Hippocampal formation (tissue), 2 donors: ENCODE data around the gene SCN1A.
"Not testable (repeated sequence)": the region's sequence is repeated elsewhere in the genome, so short reads cannot be mapped to it uniquely, and the experiment has no call there.

ENCODE experiments used
- DNase-seq, 2 donors: peaks; one replicate each; lab custom pipeline; 2025; lab: John Stamatoyannopoulos, UW

SCN1A gene

DNA sequence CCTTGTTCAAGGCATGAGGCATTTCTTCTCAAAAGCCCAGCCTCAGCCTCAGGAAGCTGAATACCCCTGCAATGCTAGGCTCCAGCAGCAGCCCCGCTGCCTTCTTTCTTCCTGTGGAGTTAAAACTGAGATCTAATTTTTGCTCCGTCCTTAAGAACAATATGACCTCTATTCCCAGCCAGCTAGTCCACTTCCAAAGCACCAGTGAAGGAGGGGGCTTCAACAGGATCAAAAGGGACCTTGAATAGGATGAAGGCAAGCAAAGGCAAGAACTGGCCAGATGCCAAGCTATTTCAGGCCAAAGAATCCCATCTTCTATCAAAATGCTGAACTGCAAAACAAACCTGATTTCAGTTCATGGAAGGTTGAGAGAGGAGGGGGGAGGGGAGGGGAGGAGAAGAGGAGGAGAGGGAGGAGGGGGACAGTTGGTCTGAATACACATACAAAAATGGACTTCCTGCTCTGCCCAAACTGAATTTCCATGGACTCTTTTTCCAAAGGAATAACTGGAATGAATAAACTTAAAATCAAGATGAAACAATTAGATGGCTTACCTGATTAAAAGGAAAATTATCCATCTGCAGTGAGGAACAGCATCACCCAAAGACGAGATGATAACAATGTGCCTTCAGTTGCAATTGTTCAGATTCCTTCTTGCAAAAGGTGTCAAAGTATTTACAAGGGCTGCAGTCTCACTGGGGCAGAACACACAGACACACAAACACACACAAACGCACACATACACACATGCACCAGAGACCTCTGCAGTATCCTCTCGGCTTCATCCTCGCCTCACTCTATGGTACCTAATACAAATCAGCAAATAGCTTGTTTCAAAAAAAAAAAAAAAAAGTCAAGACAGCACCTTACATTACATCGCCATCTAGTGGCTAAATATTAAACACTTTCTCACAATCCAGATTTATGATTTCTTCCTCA lies at the start of gene SCN1A:
TSS of gene SCN1A (minus strand) at position 804 of the 939 bp plus-strand sequence. CDS start 54,399 bp downstream, outside the sequence.
- DNase-seq: peak in 1 of 2 donors; percentile 64

- no peak for DNase-seq
Measured at GRCh38 chr2:166173263-166173662, 45.4 kb upstream of the SCN1A start.

GRCh38 chr2:166171216-166171615 lies 43.4 kb upstream of the SCN1A start:
- no peak for DNase-seq

DNA sequence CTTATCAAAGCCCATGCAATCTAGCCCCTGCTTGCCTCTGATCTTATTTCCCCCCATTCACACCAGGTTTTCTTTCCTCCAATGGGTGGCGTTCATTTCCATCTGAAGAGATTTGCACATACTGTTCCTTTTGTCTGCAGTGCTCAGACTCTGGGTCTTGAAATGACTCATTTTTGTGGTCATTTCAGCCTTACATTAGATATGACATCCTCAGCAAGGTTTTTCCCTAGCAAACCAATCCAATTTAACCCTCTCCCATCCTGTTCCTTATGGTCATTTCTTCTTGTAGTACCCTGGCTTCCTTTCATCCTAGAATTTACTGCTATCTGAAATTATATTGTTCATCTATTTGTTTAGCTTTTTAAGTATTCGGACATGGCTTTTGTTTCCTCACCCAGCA lies 42.5 kb upstream of the SCN1A start:
- DNase-seq: no peak

DNA sequence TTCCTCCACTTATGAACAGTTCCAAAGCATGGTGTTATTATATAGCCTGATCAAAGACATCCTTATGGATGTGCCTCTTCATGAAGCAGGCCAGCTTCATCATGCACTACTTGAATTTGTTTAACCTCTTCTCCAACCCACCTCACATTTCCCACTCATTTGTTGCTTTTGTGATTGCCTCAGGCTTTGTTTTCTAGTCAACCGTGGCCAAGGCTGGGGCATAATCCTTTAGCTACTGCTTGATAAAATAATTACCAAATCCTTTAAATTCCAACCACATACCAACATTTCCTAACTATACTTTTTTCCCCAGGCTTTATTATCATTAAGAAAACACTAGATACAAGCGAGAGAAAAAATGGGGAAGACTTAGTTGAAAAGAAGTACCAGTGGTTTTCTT lies 39.6 kb upstream of the SCN1A start:
- DNase-seq: no peak

DNA sequence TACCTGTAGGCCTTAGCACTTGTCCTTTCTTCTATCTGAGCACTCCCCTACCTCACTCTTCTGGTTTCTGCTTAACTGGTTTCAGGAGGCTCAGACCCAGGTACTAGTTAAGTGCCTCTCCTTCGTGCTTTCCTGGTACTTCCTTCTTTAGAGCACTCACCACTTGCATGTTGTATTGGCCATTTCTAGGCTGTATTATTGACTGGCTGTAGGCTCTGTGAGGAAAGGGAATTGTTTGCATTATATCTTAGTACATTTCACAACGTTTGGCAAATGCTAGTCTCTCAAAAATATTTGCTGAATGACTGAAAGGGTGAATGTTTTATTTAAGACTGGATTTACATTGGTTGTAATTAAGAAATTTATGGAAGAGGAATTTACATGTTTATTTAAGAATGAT lies 36.0 kb upstream of the SCN1A start:
- DNase-seq: no peak

DNA sequence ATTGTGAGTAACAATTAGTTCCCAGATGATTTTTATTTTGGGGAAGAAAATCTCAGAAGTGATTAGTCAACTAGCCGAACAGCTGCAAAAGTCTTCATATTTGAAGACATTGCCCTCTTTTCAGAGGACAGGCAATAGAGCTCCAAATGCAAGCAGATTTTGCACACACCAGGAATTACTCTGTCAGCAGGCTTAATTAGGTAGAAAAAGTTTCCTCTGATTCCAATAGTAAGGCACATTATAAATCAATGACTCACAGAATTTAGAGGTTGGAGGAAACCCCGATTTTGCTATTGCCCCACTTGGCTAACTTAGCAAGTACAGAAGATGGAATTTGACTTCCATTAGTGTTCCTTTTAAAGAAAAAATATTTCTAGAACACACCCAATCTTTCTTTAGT lies 30.7 kb upstream of the SCN1A start:
- no peak for DNase-seq

GRCh38 chr2:166157578-166157977 lies 29.8 kb upstream of the SCN1A start:
- DNase-seq: no peak

DNA sequence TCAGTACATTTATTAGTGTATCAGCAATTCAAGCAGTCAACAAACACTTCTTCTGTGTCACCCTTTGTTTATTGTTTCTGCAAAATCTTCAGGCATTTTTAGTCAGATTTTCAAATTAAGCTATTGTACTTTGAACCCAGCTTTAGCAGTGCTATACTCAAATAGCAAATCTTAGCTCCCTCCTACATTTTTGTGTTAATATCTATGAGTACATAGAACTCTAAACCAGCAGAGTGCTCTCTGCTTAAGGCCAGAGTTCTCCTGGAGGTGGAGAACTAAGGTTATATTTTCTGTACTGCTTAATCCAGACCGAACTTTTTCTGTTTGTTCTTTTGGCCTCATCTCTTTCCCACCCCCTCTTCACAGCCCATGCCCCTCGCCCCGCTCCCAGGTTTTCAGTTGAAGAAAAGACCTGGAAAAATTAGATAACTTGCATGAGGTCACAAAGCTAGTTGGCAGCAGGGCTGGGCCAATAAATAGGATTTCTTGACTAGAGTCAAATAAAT lies 29.2 kb upstream of the SCN1A start:
- no peak for DNase-seq

DNA sequence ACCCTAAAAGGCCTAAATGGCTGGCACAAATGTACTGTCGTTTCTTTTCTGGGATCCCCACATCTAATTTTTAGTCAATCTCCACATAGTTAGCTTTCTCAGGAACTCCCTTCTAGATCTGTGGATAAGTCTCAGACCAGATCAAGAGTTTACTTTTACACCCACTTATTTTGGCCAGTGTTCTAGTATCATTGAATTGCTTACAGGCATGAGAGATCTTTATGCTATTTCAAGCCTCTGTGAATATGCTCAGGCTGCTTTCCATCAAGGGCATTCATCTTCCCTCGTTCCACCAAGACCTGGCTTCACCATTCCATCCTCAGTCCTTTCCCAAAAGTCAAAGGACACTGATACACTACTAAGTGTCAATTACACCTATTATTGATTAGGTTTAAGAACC lies 27.8 kb upstream of the SCN1A start:
- DNase-seq: no peak

GRCh38 chr2:166154685-166155338 lies 27.0 kb upstream of the SCN1A start:
- no peak for DNase-seq

- DNase-seq: no peak
Measured at GRCh38 chr2:166152064-166152463, 24.2 kb upstream of the SCN1A start.

GRCh38 chr2:166148500-166149400 lies 20.9 kb upstream of the SCN1A start:
- no peak for DNase-seq

GRCh38 chr2:166147883-166148282 lies 20.1 kb upstream of the SCN1A start:
- DNase-seq: no peak

DNA sequence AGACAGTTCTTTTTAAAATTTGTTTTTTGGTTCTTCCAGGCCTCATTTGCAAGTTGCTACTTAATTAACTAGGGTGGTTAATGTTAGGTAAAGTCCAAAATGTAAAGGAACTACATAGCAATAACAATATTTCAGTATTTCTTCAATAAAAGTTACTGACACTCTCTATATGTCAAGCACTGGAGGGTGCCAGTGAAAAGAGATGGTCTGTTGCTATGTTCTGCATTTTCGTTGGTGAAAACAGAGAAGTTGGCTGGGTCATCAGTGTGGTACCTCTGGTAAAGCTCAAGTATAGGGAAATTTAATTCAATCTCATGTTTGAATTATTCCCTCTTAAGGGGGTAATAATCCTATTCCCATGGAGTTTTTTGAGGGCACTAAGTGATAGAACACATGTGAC lies 16.3 kb upstream of the SCN1A start:
- no peak for DNase-seq

- DNase-seq: no peak
Measured at GRCh38 chr2:166140932-166141331, 13.1 kb upstream of the SCN1A start.

- DNase-seq: no peak
Measured at GRCh38 chr2:166140475-166140874, 12.7 kb upstream of the SCN1A start.

GRCh38 chr2:166139479-166139878 lies 11.7 kb upstream of the SCN1A start:
- DNase-seq: not testable (repeated sequence)

DNA sequence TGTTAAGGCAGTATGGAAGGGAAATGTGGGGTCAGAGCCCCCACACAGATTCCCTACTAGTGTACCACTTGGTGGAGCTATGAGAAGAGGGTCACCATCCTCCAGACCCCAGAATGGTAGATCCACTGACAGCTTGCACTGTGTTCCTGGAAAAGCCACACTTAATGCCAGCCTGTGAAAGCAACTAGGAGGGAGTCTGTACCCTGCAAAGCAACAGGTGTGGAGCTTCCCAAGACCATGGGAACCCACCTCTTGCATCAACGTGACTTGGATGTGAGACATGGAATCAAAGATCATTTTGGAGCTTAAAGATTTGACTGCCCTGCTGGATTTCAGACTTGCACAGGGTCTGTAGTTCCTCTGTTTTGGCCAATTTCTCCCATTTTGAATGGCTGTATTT lies 10.8 kb upstream of the SCN1A start:
- no peak for DNase-seq

DNA sequence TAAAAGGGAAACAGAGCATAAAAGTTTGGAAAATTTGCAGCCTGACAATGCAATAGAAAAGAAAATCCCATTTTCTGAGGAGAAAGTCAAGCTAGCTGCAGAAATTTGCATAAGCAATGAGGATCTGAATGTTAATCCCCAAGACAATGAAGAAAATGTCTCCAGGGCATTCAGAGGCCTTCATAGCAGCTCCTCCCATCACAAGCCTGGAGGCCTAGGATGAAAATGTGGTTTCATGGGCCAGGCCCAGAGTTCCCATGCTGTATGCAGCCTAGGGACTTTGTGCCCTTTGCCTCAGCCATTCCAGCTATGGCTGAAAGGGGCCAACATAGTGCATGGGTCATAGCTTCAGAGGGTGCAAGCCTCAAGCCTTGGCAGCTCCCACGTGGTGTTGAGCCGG lies 10.3 kb upstream of the SCN1A start:
- no peak for DNase-seq

DNA sequence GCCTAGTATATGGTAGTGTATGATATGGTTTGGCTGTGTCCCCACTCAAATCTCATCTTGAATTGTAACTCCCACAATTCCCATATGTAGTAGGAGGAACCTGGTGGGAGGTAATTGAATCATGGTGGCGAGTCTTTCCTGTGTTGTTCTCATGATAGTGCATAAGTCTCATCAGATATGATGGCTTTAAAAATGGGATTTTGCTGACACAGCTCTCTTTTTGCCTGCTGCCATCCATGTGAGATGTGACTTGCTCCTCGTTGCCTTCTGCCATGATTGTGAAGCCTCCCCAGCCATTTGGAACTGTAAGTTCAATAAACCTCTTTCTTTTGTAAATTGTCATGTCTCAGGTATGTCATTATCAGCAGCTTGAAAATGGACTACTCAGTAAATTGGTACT lies 9.5 kb upstream of the SCN1A start:
- DNase-seq: no peak

GRCh38 chr2:166135849-166136258 lies 8.0 kb upstream of the SCN1A start:
- DNase-seq: no peak
